ENCODE data around the gene SLC22A17.

SLC22A17 gene

DNA sequence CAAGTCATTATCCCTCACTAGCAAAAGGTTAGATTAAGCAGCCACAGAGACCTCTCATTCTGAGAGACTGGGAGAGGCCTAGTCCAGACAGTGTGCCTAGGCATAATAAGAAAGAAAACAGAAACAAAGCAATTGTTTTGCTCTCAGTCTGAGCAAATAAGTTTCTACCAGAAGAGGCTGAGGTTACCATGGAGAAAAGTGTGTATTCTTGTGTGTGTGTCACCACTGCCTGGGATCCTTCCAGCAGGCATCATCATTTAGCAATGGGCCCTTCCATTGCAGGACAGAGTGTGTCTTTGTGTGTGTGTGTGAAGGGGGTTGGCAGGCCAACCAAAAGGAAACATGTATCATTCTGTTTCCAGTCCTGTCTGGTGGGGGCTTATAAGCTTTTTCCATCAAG, 8.6 kb upstream of the SLC22A17 start:
- DNase-seq: no peak

DNA sequence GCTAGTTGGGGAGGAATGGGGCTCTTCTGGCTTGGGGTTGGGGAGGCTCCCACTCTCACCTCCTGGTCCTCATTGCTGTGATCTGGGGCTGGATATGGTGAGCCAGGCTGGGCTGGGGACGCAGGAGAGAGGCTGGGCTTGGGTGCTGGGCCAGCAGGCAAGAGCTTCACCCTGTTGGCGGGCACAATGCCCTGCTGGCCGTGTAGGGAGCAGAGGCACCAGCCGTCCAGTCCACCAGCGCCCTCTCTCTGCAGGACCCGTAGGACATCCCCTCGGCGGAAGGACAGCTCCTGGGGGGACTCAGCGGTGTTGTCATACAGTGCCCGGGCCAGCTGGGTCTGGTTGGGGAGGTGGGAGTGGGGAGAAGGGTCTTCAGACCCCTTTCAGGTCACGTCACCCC, 7.8 kb upstream of the SLC22A17 start:
- no peak for DNase-seq

DNA sequence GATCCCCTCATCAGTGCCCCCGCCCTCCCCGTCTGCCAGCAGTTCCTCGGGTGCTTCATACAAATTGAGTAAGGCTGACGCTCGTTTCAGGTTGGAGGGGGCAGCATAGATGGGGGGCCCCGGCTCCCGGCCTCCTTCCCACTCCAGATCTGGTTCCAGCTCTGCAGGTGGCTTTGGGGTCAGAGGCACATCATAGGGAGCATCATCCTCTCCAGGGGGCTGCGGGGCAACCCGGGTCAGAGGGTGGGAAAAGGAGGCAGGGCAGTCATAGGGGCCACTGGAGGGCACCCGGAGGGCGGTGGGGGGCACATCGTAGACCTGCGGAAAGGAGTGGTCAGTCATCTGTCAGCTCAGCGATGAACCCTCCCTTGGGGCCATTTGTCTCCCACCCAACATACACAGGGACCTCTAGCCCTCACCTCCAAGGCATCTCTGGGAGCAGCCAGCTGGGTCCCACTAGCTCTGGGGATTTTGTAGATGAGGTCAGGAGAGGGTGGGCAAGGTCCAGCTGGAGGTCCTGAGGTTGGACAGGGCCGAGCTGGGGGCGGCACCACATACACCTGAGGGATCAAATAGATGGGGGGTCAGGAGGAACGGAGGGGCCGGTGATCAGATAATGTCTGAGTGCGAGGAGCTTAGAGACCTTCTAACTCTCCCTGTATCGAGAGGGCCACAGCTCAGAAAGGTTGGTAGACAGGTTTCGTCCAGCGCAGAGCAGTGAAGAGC, 7.2 kb upstream of the SLC22A17 start:
- no peak for DNase-seq

DNA sequence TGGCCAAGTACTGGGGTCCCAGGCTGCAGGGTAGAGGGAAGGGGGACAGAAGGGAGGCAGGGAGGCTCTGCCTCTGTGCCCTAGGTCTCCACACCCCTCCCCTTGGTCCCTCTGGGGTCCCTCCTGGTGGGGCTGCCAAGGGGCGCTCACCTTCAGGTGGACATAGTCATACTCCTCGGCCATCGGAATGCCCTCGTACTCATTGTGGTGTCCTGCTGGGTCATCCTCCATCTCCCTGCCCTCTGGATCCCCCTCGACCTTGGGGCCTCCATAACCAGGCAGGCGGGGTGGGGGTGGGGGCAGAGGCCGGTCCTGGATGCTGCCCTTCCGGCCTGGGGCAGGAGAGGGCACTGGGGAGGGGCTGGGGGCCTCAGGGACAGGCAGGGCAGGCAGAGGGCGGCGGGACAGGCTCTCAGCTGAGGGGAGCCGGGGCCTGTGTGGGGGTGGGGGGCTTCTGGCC, 6.5 kb upstream of the SLC22A17 start:
- DNase-seq: no peak

- DNase-seq: no peak
These were observed 6.0 kb upstream of the SLC22A17 start for GRCh38 chr14:23358553-23359166.

- no peak for DNase-seq
These were observed 5.4 kb upstream of the SLC22A17 start for GRCh38 chr14:23358042-23358441.

- no peak for DNase-seq
These were observed 4.6 kb upstream of the SLC22A17 start for GRCh38 chr14:23357261-23357660.

- no peak for DNase-seq
These were observed 4.0 kb upstream of the SLC22A17 start for GRCh38 chr14:23356662-23357061.

- DNase-seq: no peak
These were observed 3.3 kb upstream of the SLC22A17 start for GRCh38 chr14:23355871-23356435.

DNA sequence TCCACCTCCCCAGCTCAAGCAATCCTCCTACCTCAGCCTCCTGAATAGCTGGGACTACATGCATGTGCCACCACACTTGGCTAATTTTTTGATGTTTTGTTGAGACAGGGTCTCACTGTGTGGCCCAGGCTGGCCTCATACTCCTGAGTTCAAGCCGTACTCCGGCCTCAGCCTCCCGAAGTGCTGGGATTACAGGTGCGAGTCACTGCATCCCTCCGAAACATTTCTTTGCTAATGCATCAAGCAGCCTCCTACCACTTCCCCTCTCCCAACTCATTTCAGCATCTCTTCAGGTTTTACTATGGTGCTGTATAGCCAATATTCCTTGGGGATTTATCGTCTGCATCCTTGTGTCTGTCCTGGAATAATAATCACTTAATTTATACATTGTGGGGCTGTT, 2.3 kb upstream of the SLC22A17 start:
- DNase-seq: no peak

- DNase-seq: no peak
These were observed 720 bp upstream of the SLC22A17 start for GRCh38 chr14:23353433-23353780.

DNA sequence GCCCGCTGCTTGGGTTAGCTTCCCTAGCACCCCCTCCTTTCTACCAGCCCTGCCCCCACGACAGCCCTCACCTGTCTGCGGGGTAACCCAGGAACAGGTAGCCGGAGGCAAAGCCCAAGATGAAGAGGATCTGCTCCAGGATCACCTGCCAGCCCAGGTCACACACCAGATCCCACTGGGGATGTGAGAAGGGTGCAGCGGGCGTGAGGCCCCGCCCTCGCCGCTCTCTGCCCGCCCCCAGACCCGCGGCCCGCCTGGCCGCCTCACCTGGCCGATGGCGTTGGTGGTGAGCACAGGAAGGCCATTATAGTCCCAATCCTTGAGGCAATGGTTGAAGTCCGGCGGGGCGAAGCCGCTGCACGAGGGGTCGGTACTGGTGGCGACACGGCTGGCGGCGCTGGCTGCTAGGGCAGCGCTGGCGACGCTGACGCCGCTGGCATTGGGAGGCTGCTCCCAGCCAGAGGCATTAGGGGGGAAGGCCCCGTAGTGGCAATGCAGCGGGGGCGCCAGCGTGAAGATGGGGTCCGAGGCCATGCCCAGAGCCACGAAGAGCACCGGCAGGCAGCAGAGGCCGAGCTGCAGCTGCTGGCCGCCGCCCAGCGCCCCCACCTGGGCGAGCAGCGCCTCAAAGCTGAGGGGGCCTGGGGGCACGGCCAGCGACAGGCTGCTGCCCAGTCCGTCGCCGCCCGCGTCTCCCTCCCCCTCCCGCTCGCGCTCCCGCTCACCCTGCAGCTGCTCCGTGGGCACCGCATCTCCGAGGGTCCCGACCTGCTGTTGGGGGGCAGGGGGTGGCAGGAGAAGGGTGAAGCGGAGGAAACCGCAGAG, 794 bp downstream of the SLC22A17 start:
- DNase-seq: peak in 2 of 3 experiments; percentile 81 to 86

- DNase-seq: no peak
These were observed 3.4 kb downstream of the SLC22A17 start for GRCh38 chr14:23349156-23349845.

GRCh38 chr14:23348297-23348655, 4.4 kb downstream of the SLC22A17 start:
- no peak for DNase-seq

DNA sequence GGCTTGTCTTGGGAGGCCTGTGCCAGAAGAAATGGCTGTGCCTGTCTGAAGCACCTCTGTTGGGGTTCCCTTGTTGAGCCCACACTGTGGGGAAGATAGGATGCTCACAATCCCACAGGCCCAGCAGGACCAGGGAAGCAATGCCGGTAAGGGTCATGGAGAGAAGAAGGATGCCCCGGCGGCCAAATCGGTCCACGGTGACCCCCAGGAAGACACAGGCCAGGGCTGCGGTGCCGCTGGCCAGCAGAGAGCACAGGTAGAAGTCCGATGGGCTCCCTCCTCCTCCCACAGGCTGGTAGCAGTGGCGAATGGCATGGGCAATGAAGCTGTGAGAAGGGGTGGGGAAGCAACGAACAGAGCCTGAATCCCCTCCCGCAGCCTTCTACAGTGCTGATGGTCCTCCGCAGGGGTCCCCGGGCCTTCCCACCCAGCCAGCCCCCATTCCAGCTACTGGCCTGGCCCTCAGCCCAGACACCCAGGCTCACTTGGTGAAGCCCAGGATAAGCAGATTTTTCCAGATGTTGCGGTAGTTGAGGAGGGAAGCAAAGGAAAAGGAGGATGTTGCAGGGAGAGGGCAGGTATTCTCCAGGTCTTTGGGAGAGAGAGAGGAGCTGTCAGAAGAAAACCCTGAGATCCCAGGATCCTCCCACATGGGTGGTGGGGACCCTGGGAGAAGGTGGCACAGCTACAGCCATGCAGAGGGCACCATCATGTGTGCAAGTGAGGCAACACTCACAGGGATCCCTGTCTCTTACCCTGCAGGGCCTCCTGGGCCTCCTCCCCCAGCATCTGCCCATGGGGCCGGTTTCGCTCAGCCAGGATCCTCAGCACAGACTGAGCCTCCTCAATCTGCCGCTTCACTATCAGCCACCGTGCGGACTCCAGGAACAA, 5.0 kb downstream of the SLC22A17 start:
- DNase-seq: no peak

GRCh38 chr14:23346693-23347405, 5.8 kb downstream of the SLC22A17 start:
- no peak for DNase-seq

- no peak for DNase-seq
These were observed 6.5 kb downstream of the SLC22A17 start for GRCh38 chr14:23345987-23346692.

- DNase-seq: no peak
These were observed 8.2 kb downstream of the SLC22A17 start for GRCh38 chr14:23344481-23344880.

DNA sequence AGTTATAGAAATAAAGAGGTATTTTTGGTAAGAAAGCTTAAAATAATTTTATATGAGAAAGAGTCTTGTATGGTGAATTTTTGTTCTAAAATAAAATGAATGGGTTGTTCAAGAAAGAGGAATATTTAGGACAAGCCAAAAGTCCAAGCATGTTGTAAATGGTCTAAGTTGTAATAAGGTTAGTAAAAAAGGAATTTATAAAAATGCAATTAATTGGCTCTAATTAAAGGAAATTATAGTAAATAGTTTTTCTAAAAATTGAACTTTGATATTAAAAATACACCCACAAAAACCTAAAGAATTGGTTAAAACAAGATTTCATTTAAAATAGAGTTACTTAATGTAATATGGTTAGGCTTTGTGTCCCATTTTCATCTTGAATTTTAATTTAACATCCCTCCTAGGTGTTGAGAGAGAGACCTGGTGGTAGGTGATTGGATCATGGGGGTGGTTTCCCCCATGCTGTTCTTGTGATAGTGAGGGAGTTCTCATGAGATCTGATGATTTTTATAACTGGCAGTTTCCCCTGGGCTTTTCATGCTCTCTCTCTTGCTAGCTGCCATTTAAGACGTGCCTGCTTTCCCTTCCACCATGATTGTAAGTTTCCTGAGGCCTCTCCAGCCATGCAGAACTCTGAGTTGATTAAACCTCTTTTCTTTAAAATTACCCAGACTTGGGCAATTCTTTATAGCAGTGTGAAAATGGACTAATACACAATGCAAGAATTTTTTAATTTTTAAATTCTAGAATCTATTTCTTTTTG, 13.0 kb downstream of the SLC22A17 start:
- no peak for DNase-seq

DNA sequence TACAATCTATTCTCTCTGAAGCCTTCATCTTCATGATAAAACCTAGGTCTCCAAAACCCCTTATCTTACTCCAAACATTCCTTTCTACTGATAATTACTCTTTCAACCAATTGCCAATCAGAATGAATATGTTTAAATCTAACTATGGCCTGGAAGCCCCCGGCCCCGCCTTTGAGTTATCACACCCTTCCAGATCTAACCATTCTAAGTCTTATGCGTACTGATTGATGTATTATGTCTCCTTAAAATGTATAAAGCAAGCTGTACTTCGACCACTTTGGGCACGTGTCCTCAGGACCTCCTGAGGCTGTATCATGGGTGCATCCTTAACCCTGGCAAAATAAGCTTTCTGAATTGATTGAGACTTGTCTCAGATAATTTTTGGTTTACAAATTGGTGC, 17.1 kb downstream of the SLC22A17 start:
- DNase-seq: no peak
